ENCODE measurements around the gene GABPB1.

GABPB1 gene

DNA sequence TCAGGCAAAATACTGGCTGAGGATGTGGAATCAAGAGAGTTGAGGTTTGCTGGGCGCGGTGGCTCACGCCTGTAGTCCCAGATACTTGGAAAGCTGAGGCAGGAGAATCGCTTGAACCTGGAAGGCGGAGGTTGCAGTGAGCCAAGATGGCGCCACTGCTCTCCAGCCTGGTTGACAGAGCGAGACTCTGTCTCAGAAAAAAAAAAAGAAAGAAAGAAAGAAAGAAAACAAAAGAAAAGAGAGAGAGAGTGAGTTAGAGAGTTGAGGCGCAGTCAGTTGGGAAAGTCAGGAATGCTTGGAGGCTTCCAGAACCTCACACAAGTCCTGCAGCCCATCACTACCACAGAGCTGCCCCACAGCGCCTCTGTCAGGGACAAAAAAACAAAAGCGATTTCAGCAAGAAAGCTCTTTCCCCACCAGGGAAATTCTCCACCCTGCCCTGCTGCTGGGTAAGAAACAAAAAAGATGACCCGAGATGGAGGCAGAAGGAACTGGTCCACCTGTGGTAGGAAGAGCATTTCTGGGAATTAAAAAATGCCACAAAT, 103.3 kb downstream of the GABPB1 start:
- TF ChIP-seq EZH2phosphoT487 (IDR thresholded peaks at IDR 0.05; ENCODE audit: borderline replicate concordance): no peak
- TF ChIP-seq, protein P1, sequence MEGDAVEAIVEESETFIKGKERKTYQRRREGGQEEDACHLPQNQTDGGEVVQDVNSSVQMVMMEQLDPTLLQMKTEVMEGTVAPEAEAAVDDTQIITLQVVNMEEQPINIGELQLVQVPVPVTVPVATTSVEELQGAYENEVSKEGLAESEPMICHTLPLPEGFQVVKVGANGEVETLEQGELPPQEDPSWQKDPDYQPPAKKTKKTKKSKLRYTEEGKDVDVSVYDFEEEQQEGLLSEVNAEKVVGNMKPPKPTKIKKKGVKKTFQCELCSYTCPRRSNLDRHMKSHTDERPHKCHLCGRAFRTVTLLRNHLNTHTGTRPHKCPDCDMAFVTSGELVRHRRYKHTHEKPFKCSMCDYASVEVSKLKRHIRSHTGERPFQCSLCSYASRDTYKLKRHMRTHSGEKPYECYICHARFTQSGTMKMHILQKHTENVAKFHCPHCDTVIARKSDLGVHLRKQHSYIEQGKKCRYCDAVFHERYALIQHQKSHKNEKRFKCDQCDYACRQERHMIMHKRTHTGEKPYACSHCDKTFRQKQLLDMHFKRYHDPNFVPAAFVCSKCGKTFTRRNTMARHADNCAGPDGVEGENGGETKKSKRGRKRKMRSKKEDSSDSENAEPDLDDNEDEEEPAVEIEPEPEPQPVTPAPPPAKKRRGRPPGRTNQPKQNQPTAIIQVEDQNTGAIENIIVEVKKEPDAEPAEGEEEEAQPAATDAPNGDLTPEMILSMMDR (conservative IDR thresholded peaks at IDR 0.05; ENCODE audit: low read length): peak; percentile 23; the same call in 1 of the 2 replicates
- Histone ChIP-seq H3K9ac (ENCODE audit: low read depth, low read length, poor library complexity, severe bottlenecking) (no peak overlapping the region), H3K36me3 (ENCODE audit: insufficient read depth, low read length) (no peaks in the 10 kb centered on the region)

DNA sequence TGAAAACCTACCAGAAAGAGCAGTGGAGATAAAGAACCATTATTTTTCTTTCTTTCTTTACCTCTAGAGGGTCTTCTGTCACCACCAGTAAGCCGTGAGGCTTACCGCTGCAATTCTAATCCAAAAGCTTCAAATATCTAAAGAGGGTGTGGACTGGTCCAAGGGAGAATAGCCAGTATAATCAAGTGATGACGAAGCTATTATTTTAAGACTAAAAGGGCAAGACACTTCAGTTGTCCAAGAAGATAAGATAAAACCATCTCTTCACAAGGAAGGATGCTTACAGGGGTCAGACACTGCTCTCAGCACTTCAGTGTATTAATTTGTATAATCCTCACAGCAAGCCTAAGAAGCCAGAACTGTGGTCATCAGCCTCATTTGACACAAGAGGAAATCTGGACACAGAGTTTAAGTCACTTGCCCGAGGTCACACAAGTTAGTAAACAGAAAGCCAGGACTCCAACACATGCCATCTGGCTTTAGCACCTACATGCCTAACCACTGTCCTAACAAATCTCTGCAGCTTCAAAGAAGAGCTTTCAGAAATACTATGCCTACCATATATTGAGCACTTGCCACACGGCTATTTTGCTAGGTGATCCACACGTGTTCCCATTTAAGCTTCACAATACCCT, 104.1 kb downstream of the GABPB1 start:
- peaks cover 45% of the 10 kb centered on the region for H3K4me1 ChIP-seq (ENCODE audit: insufficient read depth, low read length, poor library complexity, severe bottlenecking)
- no peaks in the 10 kb centered on the region for H3F3A ChIP-seq (ENCODE audit: low read depth)
- H3K4me2 ChIP-seq (ENCODE audit: low read depth, low read length, poor library complexity, severe bottlenecking): no peak overlapping the region
- no peaks in the 10 kb centered on the region for H3K79me2 ChIP-seq (ENCODE audit: insufficient read depth, low read length)
- TF ChIP-seq, protein P1 (conservative IDR thresholded peaks at IDR 0.05; ENCODE audit: low read length): no peak; the same call in 1 of the 2 replicates
- TF ChIP-seq EZH2phosphoT487 (IDR thresholded peaks at IDR 0.05; ENCODE audit: borderline replicate concordance): no peak
- no peak overlapping the region for H2AFZ ChIP-seq (ENCODE audit: low read length)
- no peaks in the 10 kb centered on the region for H3K9me3 ChIP-seq (ENCODE audit: insufficient read depth, low read depth, low read length)
- H3K4me3 ChIP-seq (ENCODE audit: low read length, poor library complexity, severe bottlenecking): no peak overlapping the region
- no peaks in the 10 kb centered on the region for H4K20me1 ChIP-seq (ENCODE audit: insufficient read depth, low read length, poor library complexity, severe bottlenecking)
- H3K9me2 ChIP-seq (replicated peaks; ENCODE audit: low read depth, low read length): no peaks in the 10 kb centered on the region
- no peak overlapping the region for H3K9ac ChIP-seq (ENCODE audit: low read depth, low read length, poor library complexity, severe bottlenecking)
- no peaks in the 10 kb centered on the region for H3K27me3 ChIP-seq (ENCODE audit: insufficient read depth, low read length, poor library complexity, severe bottlenecking)
- no peaks in the 10 kb centered on the region for H3K36me3 ChIP-seq (ENCODE audit: insufficient read depth, low read length)

More for the DNA sequence above, 103.3 kb downstream of the GABPB1 start:
- no peaks in the 10 kb centered on the region for H3K9me2 ChIP-seq (replicated peaks; ENCODE audit: low read depth, low read length)
- H2AFZ ChIP-seq (ENCODE audit: low read length): no peak overlapping the region
- H3K4me1 ChIP-seq (ENCODE audit: insufficient read depth, low read length, poor library complexity, severe bottlenecking): peaks cover 52% of the 10 kb centered on the region
- no peak overlapping the region for H3K4me2 ChIP-seq (ENCODE audit: low read depth, low read length, poor library complexity, severe bottlenecking)
- H3K4me3 ChIP-seq (ENCODE audit: low read length, poor library complexity, severe bottlenecking): no peak overlapping the region
- H3K9me3 ChIP-seq (ENCODE audit: insufficient read depth, low read depth, low read length): no peaks in the 10 kb centered on the region
- no peaks in the 10 kb centered on the region for H3K79me2 ChIP-seq (ENCODE audit: insufficient read depth, low read length)
- H4K20me1 ChIP-seq (ENCODE audit: insufficient read depth, low read length, poor library complexity, severe bottlenecking): no peaks in the 10 kb centered on the region
- no peaks in the 10 kb centered on the region for H3F3A ChIP-seq (ENCODE audit: low read depth)
- no peaks in the 10 kb centered on the region for H3K27me3 ChIP-seq (ENCODE audit: insufficient read depth, low read length, poor library complexity, severe bottlenecking)

DNA sequence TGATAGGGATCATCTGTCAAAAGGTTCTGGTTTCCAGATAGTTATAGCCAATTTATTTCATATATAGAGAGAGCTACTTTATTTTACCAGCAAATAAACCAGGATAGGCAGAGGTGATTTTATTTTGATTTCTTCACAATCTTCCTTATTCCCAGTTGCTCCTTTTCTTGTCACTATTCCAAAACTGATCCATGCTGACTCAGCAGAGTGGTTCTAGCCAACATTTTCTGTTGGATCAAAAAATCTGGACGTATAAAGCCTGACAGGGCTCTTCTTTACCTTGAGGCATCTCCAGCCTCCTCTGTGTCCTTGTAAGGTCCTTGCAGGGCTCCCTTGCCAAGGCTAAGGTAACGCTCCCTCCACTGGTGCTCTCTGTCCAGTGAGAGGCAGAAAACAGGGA, 105.3 kb downstream of the GABPB1 start:
- no peaks in the 10 kb centered on the region for H4K20me1 ChIP-seq (ENCODE audit: insufficient read depth, low read length, poor library complexity, severe bottlenecking)
- peak overlapping the region; percentile 31 for H3K4me2 ChIP-seq (ENCODE audit: low read depth, low read length, poor library complexity, severe bottlenecking)
- H3K79me2 ChIP-seq (ENCODE audit: insufficient read depth, low read length): no peaks in the 10 kb centered on the region
- H3K4me3 ChIP-seq (ENCODE audit: low read length, poor library complexity, severe bottlenecking): no peak overlapping the region
- H3K9ac ChIP-seq (ENCODE audit: low read depth, low read length, poor library complexity, severe bottlenecking): peak overlapping the region; percentile 67
- H3K4me1 ChIP-seq (ENCODE audit: insufficient read depth, low read length, poor library complexity, severe bottlenecking): peaks cover 43% of the 10 kb centered on the region
- no peaks in the 10 kb centered on the region for H3K9me3 ChIP-seq (ENCODE audit: insufficient read depth, low read depth, low read length)
- H3K9me2 ChIP-seq (replicated peaks; ENCODE audit: low read depth, low read length): no peaks in the 10 kb centered on the region
- TF ChIP-seq, protein P1 (conservative IDR thresholded peaks at IDR 0.05; ENCODE audit: low read length): no peak
- TF ChIP-seq EZH2phosphoT487 (IDR thresholded peaks at IDR 0.05; ENCODE audit: borderline replicate concordance): no peak
- no peaks in the 10 kb centered on the region for H3K27me3 ChIP-seq (ENCODE audit: insufficient read depth, low read length, poor library complexity, severe bottlenecking)
- H3F3A ChIP-seq (ENCODE audit: low read depth): no peaks in the 10 kb centered on the region
- H2AFZ ChIP-seq (ENCODE audit: low read length): no peak overlapping the region
- H3K36me3 ChIP-seq (ENCODE audit: insufficient read depth, low read length): no peaks in the 10 kb centered on the region

All from Loucy (cell line).